Measurements from ENCODE around the gene PRRC2B.
"Not testable (repeated sequence)": the region's sequence is repeated elsewhere in the genome, so short reads cannot be mapped to it uniquely, and the experiment has no call there.

Gene PRRC2B

GRCh38 chr9:131494296-131494870, 100.5 kb downstream of the PRRC2B start:
- Mint-ChIP-seq H3K36me3 (peaks cover 38% of the 10 kb centered on the region), H3K4me1 (peaks cover 2% of the 10 kb centered on the region), H3K27ac (no peak overlapping the region), H3K4me3 (no peak overlapping the region), H3K27me3 (no peaks in the 10 kb centered on the region), H3K9me3 (no peaks in the 10 kb centered on the region)
- no peak for DNase-seq (ENCODE audit: low spot score in 2 of 2)
- ATAC-seq (ENCODE audit: low read depth), result no peak

DNA sequence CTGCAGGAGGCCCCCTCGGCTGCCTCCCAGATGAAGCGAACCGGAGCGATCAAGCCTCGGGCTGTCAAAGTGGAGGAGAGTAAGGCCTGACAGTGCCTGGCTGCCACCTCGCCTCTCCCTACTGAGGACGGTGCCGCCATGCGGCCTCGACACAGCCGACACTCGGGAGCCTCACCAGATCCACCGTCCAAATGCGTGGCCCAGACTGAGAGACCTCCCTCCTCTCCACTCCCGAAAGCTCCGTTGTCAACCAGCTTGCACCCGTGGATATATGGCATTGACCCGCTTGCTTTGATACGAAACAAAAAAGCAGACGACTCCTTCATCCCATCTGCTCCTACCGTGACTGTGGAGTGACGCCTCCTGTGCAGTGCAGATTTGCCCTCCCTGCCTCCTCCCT, 101.9 kb downstream of the PRRC2B start:
- H3K36me3 Mint-ChIP-seq, result peaks cover 26% of the 10 kb centered on the region
- peak overlapping the region; percentile 38 for H3K27ac Mint-ChIP-seq
- H3K4me1 Mint-ChIP-seq, result peaks cover 2% of the 10 kb centered on the region
- no peaks in the 10 kb centered on the region for H3K27me3 Mint-ChIP-seq
- no peak overlapping the region for H3K4me3 Mint-ChIP-seq
- H3K9me3 Mint-ChIP-seq, result no peaks in the 10 kb centered on the region
- DNase-seq (ENCODE audit: low spot score in 2 of 2) (no peak), ATAC-seq (ENCODE audit: low read depth) (no peak)

GRCh38 chr9:131496844-131497405, 103.0 kb downstream of the PRRC2B start:
- DNase-seq (ENCODE audit: low spot score in 2 of 2) (no peak), ATAC-seq (ENCODE audit: low read depth) (no peak)
- no peaks in the 10 kb centered on the region for H3K27me3 Mint-ChIP-seq
- H3K9me3 Mint-ChIP-seq, result no peaks in the 10 kb centered on the region
- peaks cover 20% of the 10 kb centered on the region for H3K36me3 Mint-ChIP-seq
- peaks cover 6% of the 10 kb centered on the region for H3K4me1 Mint-ChIP-seq
- no peak overlapping the region for H3K4me3 Mint-ChIP-seq
- H3K27ac Mint-ChIP-seq, result peak overlapping the region; percentile 73

- Mint-ChIP-seq H3K27ac (peak overlapping the region; percentile 8), H3K4me3 (no peak overlapping the region), H3K27me3 (no peaks in the 10 kb centered on the region), H3K36me3 (peaks cover 10% of the 10 kb centered on the region), H3K4me1 (peaks cover 19% of the 10 kb centered on the region), H3K9me3 (no peaks in the 10 kb centered on the region)
- no peak for DNase-seq (ENCODE audit: low spot score in 2 of 2)
- ATAC-seq (ENCODE audit: low read depth), result no peak
Measured at GRCh38 chr9:131499254-131499767, 105.4 kb downstream of the PRRC2B start.

DNA sequence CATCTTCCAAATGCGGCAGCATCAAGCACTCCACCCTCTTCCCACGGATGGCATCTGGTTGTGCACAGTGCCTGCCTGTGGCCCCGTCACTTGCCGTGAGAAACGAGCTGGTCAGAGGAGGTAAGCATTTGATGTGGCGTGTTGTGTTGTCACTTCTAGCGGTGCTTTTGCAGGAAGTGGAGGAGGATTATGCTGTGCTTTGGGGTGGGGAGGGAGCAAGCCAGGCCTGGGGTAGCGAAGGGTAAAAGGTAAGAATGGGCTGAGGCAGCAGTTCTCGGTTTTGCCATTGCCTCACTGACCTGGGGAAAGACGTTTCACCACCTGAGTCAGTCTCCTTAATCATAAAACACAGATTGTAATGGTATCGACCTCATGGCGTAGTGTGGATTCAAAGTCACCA, 106.5 kb downstream of the PRRC2B start:
- Mint-ChIP-seq H3K4me3 (no peak overlapping the region), H3K9me3 (no peaks in the 10 kb centered on the region), H3K27ac (no peak overlapping the region), H3K4me1 (peaks cover 21% of the 10 kb centered on the region), H3K27me3 (no peaks in the 10 kb centered on the region), H3K36me3 (peaks cover 6% of the 10 kb centered on the region)
- DNase-seq (ENCODE audit: low spot score in 2 of 2), result no peak
- no peak for ATAC-seq (ENCODE audit: low read depth)

DNA sequence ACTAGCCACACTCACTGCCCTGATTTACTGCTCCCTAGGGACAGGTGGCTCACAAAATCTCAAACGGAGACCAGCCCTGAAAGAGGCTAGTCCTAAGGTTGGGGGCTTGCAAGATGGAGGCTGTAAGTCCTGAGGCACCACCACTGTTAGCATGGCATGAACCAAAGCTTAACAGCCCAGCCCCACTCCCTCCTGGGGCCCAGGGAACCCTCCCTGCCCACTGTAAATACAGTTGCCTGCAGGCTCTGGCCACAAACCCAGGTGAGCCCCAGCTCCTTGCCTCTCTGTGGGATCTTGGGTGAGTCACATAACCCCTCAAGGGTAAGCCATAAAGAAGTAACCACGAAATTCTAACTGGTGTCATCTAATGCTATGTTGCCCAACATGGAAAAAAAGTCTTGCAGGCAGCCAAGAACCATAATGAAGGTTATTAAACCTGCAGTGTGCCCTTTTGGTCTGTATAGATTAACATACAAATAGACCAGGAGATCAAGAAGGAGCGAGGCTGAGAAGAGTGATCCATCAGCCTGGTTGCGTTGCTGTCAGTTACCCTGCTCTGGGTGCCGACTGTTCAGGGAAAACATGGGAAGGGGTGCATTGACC, 107.2 kb downstream of the PRRC2B start:
- Mint-ChIP-seq H3K4me3 (peak overlapping the region; percentile 77), H3K36me3 (peaks cover 2% of the 10 kb centered on the region), H3K4me1 (peaks cover 21% of the 10 kb centered on the region)

GRCh38 chr9:131502781-131503625, 109.1 kb downstream of the PRRC2B start, which contains the start of gene POMT1:
POMT1 (plus strand) TSS chr9:131502918; CDS start chr9:131504219, 1,301 bp downstream.
- peak within 1 kb of the TSS; percentile 87 for H3K27ac Mint-ChIP-seq
- peak within 1 kb of the TSS; percentile 96 for H3K4me3 Mint-ChIP-seq
- no peaks in the 10 kb centered on the region for H3K27me3 Mint-ChIP-seq
- peaks cover 2% of the 10 kb centered on the region for H3K36me3 Mint-ChIP-seq
- no peaks in the 10 kb centered on the region for H3K9me3 Mint-ChIP-seq
- DNase-seq (ENCODE audit: low spot score in 2 of 2), result peak; percentile 84 to 85
- peak; percentile 91 for ATAC-seq (ENCODE audit: low read depth)
- H3K4me1 Mint-ChIP-seq, result peaks cover 21% of the 10 kb centered on the region

More for the DNA sequence above, 107.2 kb downstream of the PRRC2B start:
- ATAC-seq (ENCODE audit: low read depth), result no peak
- H3K27me3 Mint-ChIP-seq, result no peaks in the 10 kb centered on the region
- no peak overlapping the region for H3K27ac Mint-ChIP-seq
- H3K9me3 Mint-ChIP-seq, result no peaks in the 10 kb centered on the region
- DNase-seq (ENCODE audit: low spot score in 2 of 2), result no peak

DNA sequence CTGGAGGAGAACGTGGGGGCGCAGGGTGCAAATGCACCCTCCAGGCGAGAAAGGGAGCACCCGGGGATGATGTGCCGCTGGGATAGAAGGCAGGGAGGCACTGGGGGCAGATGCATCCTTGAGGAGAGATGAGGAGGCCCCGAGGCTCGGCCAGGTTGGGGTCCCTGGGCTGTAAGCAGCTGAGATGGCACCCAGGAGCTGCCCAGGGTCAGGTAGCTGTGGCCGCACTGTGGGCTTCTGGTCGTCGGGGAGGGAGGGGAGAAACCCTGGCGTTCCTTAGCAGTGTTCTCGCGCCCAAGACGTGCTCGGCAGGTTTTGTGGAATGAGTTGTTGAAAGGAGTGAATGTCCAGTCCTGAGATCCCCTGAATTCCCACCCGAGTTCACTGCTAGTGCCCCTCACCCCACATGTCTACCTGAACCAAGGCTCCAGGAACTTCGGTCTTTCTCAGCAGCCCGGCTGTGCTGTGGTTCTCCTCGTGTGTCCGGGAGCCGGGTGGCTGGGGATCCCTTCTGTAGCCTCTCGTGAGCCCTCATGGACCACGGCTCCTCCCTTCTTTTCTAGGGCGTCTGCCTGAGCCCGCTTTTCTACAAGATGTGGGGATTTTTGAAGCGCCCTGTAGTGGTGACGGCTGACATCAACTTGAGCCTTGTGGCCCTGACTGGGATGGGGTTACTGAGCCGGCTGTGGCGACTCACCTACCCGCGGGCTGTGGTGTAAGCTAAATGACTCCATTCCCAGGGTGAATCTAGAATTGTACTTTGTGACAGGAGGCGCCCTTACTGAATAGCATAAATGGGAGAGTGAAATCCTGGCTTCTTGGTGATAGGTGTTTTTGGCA, 110.0 kb downstream of the PRRC2B start:
- Mint-ChIP-seq H3K4me3 (peak overlapping the region; percentile 96), H3K27me3 (no peaks in the 10 kb centered on the region), H3K36me3 (peaks cover 2% of the 10 kb centered on the region), H3K27ac (peak overlapping the region; percentile 62), H3K9me3 (no peaks in the 10 kb centered on the region), H3K4me1 (peaks cover 21% of the 10 kb centered on the region)
- peak; percentile 24 for ATAC-seq (ENCODE audit: low read depth)
- peak in 1 of 2 donors; percentile 15 for DNase-seq (ENCODE audit: low spot score in 2 of 2)

DNA sequence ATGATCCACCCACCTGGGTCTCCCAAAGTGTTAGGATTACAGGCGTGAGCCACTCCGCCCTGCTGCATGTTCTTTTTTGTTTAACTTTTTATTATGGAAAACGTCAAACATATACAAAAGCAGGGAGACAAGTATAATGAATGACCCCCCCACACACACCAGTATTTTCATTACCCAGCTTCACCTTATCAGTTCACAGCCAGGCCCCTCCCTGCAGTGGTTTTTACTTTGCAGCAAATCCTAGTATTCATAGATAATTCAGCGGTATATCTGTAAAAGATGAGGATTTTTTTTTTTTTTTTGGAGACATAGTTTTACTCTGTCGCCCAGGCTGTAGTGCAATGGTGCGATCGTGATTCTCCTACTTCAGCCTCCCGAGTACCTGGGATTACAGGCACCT, 111.1 kb downstream of the PRRC2B start:
- DNase-seq (ENCODE audit: low spot score in 2 of 2), result no peak
- H3K4me3 Mint-ChIP-seq, result no peak overlapping the region
- no peaks in the 10 kb centered on the region for H3K9me3 Mint-ChIP-seq
- peaks cover 3% of the 10 kb centered on the region for H3K36me3 Mint-ChIP-seq
- ATAC-seq (ENCODE audit: low read depth), result no peak
- no peaks in the 10 kb centered on the region for H3K27me3 Mint-ChIP-seq
- H3K4me1 Mint-ChIP-seq, result peaks cover 21% of the 10 kb centered on the region
- no peak overlapping the region for H3K27ac Mint-ChIP-seq

DNA sequence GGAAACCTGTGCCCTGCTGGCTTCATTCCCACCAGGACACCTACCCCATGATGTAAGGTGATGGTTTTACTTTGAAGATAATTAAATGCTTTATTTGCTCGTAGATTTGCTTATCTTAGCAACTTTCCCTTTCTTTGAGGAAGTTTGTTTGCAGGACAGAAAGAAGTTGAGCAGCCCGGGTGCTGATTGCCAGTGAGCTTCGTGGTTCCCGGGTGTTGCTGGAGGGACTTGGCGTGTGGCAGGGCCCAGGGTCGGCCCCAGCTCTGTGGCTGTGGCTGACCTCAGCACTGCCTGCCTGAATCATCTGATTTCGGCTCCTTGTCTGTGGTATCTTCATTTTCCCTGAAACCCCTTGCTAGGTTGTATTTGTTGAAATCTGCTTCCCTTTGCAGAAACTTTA, 117.5 kb downstream of the PRRC2B start:
- DNase-seq (ENCODE audit: low spot score in 2 of 2) (no peak), ATAC-seq (ENCODE audit: low read depth) (no peak)
- Mint-ChIP-seq H3K36me3 (peaks cover 9% of the 10 kb centered on the region), H3K27me3 (no peaks in the 10 kb centered on the region), H3K9me3 (no peaks in the 10 kb centered on the region), H3K4me1 (peaks cover 6% of the 10 kb centered on the region), H3K4me3 (no peak overlapping the region), H3K27ac (no peak overlapping the region)

- ATAC-seq (ENCODE audit: low read depth), result no peak
- peaks cover 6% of the 10 kb centered on the region for H3K4me1 Mint-ChIP-seq
- no peak for DNase-seq (ENCODE audit: low spot score in 2 of 2)
- no peaks in the 10 kb centered on the region for H3K27me3 Mint-ChIP-seq
- peaks cover 9% of the 10 kb centered on the region for H3K36me3 Mint-ChIP-seq
- no peaks in the 10 kb centered on the region for H3K9me3 Mint-ChIP-seq
- no peak overlapping the region for H3K4me3 Mint-ChIP-seq
- H3K27ac Mint-ChIP-seq, result no peak overlapping the region
Measured at GRCh38 chr9:131511880-131512279, 118.0 kb downstream of the PRRC2B start.

GRCh38 chr9:131513177-131513576, 119.3 kb downstream of the PRRC2B start:
- H3K27ac Mint-ChIP-seq, result peak overlapping the region; percentile 38
- no peaks in the 10 kb centered on the region for H3K27me3 Mint-ChIP-seq
- DNase-seq (ENCODE audit: low spot score in 2 of 2), result no peak
- ATAC-seq (ENCODE audit: low read depth), result no peak
- no peak overlapping the region for H3K4me3 Mint-ChIP-seq
- H3K4me1 Mint-ChIP-seq, result peaks cover 6% of the 10 kb centered on the region
- peaks cover 9% of the 10 kb centered on the region for H3K36me3 Mint-ChIP-seq
- no peaks in the 10 kb centered on the region for H3K9me3 Mint-ChIP-seq

- not testable (repeated sequence) for H3K4me3 Mint-ChIP-seq; H3K9me3 Mint-ChIP-seq; H3K27me3 Mint-ChIP-seq; ATAC-seq (ENCODE audit: low read depth); H3K27ac Mint-ChIP-seq; H3K4me1 Mint-ChIP-seq; DNase-seq (ENCODE audit: low spot score in 2 of 2)
- H3K36me3 Mint-ChIP-seq, result peaks cover 12% of the 10 kb centered on the region
Measured at GRCh38 chr9:131515559-131516031, 121.7 kb downstream of the PRRC2B start.
